HG03064 (cell line): ENCODE measurements around the gene GMIP.
A peak's percentile ranks its signal among the peaks of the same experiment; 100 is the strongest.

Experiments used
- ATAC-seq: cut with Tn5 transposase; IDR thresholded peaks from one replicate; pipeline ENCODE4 v1.9.1; 2021; ENCODE audit warnings: low read depth; ENCODE audit not compliant: unreplicated experiment

Gene GMIP

DNA sequence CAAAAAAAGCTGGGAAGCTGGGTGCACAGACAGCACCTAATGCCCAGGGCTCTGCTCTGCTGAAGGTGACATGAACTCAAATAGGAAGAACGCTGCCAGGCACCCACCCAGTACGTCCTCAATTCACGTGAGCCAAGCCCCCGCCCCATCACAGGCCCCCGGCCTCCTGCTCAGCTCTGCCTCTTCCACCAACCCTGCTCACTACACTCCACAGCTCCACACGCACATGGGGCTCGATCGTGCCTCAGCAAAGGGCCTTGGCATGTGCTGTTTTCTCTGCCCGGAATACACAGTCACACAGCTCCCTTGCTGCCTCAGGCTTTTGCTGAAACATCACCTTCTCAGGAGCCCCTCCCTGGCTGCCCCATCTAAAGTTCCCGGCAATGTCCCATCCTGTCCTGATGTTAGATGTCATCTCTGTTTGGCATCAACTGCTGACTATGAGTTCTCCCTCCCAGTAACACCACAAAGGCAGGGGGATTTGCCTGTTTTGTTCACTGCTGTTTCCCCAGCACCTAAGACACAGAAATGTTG is 17.8 kb upstream of the GMIP start:
- no peak for ATAC-seq

DNA sequence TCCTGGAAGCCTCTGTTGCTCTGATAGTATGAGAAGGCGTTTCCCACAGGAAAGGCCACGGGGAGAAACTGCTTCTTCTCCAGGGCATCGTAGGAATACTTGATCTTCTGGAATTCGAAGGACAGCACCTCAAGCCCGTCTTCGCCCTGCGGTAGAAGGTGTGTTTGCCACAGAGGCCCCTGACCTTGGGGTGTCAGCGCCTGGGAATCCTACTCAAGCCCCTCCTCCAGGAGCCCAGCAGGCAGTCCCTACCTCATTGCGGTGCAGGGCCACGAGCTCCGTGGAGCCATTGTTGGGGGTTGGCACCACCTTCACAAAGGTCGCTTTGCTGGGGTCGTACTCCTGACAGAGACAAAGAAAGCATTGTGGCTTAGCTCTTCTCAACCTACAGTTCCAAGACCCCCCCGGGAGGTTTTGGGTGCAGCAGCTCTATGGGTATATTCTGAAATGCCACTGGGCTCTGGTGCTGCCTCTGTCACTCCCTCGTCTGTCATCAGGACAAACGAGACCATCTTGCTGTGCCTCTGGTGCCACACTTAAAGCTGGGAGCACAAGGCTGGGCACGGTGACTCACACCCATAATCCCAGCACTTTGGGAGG is 16.3 kb upstream of the GMIP start:
- no peak for ATAC-seq

DNA sequence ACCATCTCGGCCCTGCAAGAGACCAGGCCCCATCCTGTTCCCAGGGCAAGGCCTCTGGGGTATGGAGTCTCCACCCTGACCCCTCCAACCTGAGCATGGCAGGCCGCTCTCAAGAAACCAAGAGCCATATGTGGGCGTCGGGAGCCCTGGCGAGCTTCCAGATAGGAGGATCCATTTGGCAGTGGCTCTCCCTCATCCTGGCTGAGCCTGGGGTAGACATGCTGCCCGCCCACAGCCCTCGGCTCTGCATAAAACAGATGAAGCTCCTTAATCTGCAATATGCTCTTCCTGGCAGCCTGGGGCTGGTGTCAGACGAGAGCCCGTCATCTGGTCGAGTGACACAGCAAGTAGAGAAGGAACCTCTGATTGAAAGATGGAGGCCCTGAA is 13.9 kb upstream of the GMIP start:
- no peak for ATAC-seq

DNA sequence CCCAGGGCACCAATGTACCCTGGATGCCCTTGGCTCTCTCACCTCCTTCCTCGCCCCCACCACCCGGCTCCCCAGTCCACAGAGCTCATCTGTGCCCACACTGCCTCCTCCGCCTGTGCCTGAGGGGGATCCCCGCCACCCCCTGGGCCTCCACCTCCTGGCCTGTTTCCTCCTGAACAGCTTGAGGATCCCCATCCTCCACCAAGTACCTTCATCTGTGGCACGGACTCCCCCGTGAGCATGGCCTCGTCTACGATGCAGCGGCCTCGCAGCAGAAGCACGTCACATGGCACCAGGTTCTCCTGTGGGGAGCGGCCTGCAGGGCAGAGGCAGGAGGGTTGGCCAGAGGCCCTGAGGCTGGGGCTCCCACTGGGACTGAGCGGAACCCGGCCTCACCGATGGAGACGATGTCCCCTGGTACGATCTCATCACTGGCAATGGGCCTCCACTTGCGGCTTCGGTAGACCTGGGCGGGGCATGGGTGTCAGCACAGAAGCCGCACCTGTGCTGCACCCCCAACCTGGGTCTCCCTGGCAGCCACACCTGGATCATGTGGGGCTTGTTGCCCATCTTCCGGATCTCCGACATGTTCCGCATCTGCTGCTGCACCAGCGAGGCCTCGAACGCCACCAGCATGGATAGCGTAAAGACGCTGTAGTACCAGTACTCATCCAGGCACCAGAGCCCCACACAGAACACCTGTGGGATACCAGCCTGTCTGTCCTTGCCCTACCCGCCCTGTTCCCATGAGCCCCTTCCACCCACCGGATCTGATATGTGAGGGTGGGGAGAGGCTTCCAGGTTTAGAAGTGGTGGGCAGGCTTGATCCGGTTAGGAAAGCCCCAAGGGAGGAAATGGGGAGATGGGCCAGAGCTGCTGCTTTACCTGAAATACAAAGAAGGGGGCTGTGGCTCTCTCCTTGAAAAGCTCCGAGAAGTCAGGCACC is 13.3 kb upstream of the GMIP start:
- ATAC-seq = no peak

DNA sequence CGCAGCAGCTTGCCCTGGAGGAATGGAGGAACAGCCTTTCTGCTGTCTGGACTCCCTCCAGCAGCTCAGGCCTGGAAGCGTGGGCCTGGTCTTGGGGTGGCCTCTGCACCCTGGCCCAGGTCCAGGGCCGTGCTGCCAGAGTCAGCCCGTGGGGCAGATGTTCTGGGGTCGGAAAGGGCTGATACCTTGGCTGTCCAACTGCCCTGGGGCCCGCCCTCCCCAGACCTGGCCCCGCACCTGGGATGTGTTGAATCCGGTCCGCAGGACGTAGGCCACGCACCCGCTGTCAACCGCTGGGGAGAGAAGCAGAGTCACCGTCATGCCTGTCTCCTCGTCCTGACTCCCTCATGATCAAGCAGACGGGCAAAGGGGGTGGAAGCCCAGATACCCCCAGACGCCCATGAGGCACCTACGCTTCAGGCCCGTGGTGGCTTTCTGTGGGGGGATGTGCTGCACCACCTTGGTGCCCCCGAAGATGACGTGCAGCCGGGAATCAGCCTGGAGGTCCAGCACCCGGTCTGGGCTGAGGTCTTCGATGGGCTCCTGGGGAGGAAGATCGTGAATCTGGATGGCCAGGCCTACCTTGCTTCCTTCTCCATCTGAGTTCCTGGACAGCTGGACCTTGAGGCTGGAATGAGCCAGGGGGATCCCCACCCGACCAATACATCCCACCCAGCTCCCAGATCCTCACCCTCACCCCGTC is 12.3 kb upstream of the GMIP start:
- no peak for ATAC-seq

DNA sequence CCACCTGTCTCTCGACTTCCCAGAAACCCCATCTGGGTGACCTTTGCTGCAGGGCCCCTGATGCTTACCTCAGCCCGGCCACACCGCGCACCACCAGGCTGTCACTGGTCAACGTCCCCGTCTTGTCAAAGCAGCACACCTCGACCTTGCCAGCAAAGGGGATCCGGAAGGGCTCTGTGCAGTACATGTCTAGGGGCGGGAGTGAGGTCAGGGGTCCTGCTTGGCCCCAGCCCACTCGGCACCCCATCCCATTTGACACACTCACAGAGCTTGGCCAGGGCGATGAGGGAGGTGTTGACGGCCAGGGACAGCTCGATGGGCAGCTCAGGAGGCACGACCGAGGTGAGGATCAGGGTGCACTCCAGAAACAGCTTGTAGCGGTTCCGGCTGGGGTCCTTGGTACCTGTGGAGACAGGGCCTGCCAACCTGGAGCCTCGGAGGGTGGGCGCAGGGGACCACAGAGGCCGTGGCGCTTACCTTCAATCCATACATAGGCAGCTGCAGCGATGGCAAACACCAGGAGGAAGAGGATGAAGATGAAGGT is 11.7 kb upstream of the GMIP start:
- ATAC-seq = no peak

DNA sequence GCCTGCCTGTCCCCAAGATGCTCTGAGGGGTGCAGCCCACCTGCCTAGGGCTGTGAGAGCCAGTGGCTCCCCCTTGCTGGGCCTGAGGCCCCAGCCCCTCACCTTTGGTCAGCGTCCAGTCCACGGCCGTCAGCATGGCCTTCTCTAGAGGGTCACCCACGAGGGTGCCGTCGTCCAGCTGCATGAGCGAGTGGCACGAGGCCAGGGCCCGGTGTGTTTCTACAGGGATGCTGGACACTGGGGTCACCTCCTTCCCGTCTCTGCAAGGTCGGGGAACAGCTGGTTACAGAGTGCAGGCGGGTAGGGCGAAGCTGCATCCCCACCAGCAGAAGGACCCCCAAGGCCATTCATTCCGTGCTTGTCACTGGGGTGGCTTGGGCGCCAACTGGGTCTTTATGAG is 11.0 kb upstream of the GMIP start:
- ATAC-seq = no peak

DNA sequence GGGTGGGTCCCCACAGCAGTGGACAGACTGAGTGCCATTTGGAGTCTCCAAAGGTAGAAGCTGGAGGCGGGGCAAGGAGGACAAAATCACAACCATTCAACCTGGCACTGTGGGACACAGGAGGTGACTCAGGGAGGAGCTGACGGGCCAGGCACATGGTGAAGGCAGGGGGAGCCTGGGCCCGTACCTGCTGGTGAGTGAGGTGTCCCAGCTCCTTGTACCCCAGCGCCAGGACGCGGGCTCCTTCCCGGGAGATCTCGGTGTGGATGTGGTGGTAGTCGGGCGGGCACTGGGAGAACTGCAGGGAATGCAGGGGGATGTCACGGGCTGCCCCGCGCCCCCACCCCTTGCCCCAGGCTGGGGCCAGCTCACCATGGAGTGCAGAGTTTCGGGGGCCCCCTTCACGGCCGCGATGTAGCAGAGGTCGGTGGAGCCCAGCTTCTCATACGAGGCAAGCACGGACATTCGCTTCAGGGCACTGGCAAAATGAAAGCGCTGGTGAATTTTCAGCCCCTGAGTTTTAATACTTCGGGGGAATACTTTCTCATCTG is 10.2 kb upstream of the GMIP start:
- ATAC-seq = no peak

DNA sequence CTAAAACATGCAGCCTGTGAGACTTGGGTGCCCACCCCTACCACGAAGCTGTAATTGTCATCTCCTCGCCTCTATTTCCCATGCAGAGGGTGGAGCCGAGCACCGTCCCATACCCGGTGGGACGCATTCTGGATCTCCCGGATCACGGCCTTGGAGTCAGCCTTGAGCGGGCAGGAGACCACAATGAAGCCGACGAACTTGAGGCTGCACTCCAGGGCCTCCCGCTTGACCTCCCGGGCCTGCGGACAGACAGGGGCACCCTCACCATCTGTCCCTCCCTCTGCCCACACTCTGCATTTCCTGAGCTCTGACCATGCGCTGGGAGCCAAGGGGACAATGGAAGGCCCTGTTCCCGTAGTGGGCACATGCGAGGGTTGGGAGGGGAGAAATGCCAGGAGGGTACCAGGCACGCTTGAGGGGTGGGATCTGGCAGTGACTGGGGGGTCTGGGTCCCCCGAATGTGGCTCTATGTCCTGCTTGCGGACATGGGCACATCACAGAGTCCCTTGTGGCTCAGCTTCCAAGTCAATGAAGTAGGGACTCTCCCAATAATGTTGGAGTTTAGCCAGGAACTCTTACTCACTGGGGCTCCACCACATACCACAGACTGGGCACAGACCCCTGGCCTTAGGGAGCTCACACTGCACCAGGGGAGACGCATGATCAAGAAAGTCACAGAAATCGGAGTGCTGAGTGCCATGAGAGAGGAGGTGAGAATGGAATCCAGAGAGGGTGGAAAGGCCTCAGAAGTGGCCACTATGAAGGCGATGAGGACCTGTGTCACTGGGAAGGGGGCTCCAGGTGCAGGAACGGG is 9.2 kb upstream of the GMIP start:
- ATAC-seq = no peak

DNA sequence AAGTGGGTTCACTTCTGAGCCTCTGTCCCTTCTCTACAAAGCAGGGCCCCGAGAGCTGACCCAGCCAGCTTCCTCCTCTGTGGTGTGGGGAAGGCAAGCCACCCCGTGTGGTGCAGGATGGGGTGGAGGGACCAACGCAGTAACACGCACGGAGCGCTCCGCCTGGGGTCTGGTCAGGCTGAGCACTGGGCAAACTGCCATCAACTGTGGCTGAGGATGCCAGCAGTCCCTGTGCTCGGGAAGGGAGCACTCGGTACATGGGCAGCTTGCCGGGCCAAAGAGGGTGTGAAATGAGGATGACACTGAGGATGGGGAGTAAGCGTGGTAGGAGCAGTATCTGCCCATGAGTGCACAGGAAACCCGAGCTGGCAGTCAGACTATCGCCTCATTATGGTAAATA is 7.6 kb upstream of the GMIP start:
- no peak for ATAC-seq

DNA sequence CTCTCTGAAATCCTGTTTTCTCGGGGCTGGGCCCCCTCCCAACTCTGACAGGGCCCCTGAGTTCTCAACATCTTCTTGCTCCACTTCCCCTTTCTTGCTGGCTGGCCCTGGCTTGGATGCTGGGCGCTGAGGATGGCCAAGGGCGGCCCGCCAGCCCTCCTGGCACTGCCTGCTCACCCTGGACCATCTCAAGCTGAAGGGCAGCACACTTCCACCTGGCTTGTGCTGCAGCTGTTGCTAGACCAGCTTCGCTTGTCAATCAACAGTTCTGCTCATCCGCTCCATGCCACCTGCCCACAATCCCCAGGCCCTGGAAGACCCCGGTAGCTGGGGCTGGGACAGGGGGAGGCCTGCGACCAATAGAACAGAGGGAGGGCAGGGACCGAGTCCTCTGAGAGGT is 6.9 kb upstream of the GMIP start:
- no peak for ATAC-seq

DNA sequence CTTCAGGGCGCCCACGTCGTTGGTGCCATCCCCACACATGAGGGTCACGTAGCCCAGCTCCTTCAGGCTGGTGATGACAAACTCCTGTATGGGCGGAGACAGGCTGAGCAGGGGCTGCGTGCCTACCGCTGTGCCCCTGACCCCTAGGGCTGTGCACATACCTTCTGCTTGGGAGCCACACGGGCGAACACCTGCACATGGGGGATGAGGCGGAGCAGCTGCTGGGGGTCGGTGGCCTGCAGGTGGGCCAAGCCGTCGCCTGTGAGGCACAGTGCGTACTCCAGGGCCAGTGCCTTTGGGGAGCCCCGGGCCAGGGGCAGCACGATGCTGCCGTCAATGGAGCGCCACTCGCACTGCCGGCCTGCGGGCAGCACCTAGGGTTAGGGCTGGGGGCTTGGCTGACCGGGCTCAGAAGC is 6.1 kb upstream of the GMIP start:
- no peak for ATAC-seq

DNA sequence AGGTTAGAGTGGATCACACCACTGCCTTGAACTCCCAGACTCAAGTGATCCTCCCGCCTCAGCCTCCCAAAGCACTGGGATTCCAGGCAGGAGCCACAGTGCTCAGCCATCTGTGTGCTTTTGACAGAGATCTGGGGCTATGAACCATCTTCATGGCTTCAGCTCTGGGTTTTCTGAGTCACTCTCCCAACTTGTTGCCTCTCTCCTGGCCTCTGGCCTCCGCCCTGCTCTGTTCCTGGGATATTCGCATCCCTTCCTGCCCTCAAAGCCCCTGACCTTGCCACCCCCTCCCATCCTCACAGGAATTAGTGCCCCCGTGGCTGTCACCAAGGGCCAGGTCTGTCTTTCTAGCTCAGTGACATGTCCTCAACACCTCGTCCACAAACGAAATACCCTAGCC is 5.7 kb upstream of the GMIP start:
- no peak for ATAC-seq

DNA sequence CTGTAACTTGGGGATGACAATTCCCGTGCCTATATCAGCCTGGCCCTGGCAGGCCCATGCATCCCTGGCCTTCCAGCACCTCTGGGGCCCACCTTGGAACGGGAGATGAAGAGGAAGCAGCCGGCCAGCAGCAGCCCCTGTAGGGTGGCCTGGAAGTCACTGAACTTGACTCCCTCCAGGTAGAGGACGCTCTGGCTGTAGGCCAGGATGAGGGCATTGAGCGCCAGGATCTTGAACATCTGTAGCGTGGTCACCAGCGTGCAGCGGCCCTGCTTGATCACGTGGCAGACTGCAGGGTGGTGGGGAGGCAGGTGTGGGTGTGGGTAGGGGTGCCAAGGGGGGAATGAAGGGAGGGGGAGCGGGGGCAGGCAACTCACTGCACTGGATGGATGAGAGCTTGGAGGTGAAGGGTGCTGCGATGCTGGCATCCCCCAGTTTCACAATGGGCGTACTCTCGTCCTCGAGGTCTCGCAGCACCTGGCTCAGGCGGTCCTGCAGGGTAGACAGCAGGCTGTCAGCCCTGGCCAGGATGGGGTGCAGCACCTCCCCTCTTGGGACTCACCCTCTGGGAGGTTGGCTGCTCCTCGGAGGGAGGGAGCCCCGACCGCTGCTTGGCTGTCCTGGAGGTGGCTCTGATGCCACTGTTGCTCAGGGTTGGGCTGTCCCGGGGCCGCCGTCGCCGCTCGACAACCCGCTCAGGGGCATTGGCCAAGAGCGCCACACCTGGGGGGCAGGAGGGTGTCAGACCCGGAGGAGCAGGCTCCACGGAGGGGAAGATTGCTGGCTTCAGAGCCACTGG is 3.8 kb upstream of the GMIP start:
- ATAC-seq = no peak

DNA sequence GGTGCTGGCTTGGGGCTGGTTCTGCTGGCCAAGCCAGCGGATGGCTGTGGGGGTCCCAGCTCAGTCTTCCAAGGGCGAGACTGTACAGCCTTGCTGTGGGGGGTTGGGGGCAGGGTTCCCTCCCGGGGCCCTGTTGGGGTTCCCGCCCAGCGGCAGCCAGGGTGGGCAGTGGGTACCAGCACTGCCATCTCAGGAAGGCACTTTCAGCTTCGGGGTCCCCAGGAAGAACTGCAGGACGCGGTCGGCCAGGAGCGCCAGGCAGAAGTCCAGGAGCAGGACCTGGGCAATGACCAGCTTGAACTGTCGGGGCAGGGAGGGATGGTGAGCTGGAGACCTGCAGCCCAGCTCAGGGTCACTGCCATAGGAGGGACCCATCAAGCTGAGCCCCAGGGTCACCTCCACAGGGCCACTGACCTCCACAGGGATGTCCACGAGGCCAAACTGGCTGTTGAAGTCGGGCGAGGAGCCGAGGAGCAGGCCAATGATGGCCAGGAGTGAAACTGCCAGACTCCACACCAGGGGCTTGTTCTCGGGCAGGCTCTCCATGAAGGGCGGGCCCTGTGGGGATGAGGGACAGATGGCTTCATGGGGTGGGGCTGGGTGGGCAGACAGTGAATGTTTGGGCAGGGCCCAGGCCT is 1.9 kb upstream of the GMIP start:
- ATAC-seq = no peak

DNA sequence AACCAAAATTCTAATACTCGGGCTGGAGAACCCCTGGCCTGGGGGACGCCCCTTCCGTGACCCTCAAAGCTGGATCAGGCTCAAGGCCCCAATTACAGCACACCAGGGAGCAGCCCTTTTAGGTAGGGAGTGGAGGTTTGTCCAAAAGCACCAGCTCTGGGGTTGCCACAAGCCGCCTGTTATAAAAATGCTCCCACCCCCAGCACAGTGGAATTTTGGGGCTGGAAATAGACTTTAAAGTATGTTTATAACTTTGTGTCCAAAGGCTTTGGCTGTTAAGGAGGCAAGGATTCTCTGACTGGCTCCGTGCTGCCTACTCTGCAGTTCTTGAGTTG is 564 bp upstream of the GMIP start:
- no peak for ATAC-seq

DNA sequence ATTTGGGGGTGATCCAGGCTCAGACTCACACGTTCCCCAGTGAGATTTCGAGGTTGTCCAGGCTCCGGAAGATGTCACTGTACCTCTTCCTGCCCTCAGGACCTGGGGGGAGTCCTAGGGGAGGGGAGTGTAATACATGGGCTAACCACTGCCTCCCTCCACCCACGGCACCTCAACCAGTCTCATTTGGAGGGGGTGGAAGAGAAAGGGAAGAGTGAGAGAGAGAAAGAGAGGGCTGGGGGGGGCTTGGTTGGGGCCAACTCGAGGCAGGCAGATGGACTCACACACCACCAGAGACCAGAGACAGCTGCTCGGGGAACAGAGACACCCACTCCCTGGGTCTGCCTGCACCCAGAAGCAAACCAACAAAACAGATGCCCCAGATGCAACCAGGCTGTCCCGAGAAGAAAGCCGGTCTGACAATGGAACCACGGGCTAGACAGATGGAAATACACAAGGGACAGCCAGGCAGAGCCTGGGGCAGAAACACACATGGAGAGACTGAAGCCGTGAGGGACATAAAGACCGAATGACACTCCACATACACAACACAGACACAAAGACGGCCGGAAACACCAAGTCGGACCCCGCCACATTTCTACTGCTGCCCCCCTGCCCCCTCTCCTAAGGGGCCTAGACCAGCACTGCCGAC is 825 bp downstream of the GMIP start:
- peak; percentile 10 for ATAC-seq

DNA sequence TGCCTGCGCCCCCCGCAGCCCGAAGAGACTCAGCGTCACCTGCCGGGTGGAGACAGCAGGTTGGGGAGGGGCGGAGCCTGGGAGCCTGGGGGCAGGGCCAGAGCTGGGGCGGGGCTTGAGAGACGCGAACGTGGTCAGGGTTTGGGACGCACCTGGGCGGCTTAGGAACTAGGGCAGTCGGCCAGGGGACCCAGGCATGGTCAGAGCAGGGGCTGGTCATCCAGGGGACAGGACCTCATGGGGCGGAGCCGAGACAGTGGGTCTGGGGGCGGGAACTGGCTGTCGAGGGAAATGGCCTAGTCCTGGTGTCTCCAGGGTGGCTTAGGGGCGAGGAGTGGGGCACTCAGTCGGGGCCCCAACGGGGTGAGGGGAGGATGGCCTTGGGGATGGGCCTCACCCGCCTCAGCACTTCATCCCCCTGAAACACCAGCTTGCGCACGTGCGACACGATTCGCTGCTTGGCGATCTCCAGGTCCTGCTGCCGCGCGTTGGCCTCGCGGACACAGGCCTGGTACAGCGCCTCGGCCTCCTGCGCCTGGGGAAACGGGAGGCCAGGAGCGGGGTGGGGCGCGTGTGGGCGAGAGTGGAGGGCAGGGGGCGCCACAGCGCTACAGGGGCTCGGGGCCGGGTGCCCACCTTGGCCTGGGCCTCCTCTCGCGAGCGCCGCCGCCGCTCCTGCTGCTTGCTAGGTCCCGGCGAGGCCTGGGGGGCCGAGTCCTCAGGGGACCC is 5.8 kb downstream of the GMIP start:
- ATAC-seq = no peak
